GM23248 (cell line): ENCODE data around the gene GJA3.

Source experiments
- EZH2 ChIP-seq: fragments of 200-600 bp; sonication (generic); IDR thresholded peaks from 2 replicates; pipeline ENCODE4 v1.6.1; 2018; ENCODE audit warnings: antibody characterized with exemption, mild to moderate bottlenecking; ENCODE audit not compliant: insufficient read depth, poor library complexity, severe bottlenecking
- EZH2phosphoT487 ChIP-seq: fragments of 200-600 bp; sonication (generic); IDR thresholded peaks from 2 replicates; pipeline ENCODE4 v1.6.1; 2018; ENCODE audit warnings: antibody characterized with exemption, moderate library complexity, mild to moderate bottlenecking, low read depth; ENCODE audit not compliant: insufficient read depth

GRCh38 chr13:20093951-20094350 is 66.9 kb downstream of the GJA3 start:
- TF ChIP-seq EZH2, result no peak
- no peak for TF ChIP-seq EZH2phosphoT487
